ENCODE results near the gene ADCY4.

GRCh38 chr14:24378981-24379906 is 44.4 kb upstream of the ADCY4 start:
- no peak for TF ChIP-seq EZH2 (IDR thresholded peaks at IDR 0.05; ENCODE audit: insufficient read depth, poor library complexity, severe bottlenecking)
- no peak for TF ChIP-seq EZH2phosphoT487 (IDR thresholded peaks at IDR 0.05; ENCODE audit: insufficient read depth, low read depth)

Data from GM23248 (cell line).